Measurements from ENCODE around the gene OTULIN. TPM values are rescaled to one million over a fixed set of nuclear protein-coding genes. Genes with fewer than 3 reads are reported as not detected.

OTULIN gene
- total and polyA plus RNA-seq, 2 of the 4 experiments (the other 2 are of a cell fraction) = 6.9 to 19.5 TPM

DNA sequence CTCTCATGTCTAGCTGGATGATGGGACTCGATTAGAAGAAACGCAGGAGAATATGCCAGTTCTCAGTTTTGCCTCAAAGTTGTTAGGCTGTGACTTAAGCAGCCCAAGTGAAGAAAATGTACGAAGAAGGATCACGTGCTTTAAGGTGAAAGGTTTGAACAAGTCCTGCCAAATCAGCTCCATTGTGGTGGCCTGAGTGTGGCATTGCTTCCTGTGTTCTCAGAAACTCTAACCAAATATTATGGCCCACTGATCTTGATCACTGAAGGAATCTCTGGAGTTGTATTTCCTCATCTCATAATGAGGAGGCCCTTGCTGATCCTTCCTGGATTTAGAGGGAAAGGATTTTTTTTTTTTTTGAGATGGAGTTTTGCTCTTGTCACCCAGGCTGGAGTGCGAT is 44.0 kb downstream of the OTULIN start:
- no peak overlapping the region for H2AFZ ChIP-seq (replicated peaks; ENCODE audit: low read length, poor library complexity)
- H4K5ac ChIP-seq (ENCODE audit: low read depth, low read length) = no peak overlapping the region
- H3K9ac ChIP-seq (ENCODE audit: low read depth, low read length) = no peak overlapping the region
- H3K9me3 ChIP-seq (ENCODE audit: control insufficient read depth, insufficient read depth, low read length) = no peaks in the 10 kb centered on the region
- H3K27me3 ChIP-seq (ENCODE audit: control insufficient read depth, insufficient read depth, low read length) = no peaks in the 10 kb centered on the region
- intact Hi-C loops (cut with micrococcal nuclease) (no loop called here), in situ Hi-C loops (cut with MboI; ENCODE audit: low sequenced_read_pairs) (loop anchor here (25.0 kb wide), 1 partner anchor 804 kb away; the partner anchor contains the start of gene FBXL7), dilution Hi-C loops (cut with HindIII; ENCODE audit: low sequenced_read_pairs, unreplicated experiment) (no loop called here)
- DNase-seq (no peak), ATAC-seq (ENCODE audit: low read depth) (no peak)
- H4K8ac ChIP-seq (ENCODE audit: low read depth in 2 of 2, low read length in 2 of 2) = no peak overlapping the region
- no peak overlapping the region for H3K27ac ChIP-seq (ENCODE audit: insufficient read depth, low read length)
- no peak overlapping the region; the same call in 1 of the 2 replicates for H4K91ac ChIP-seq (ENCODE audit: insufficient read depth, low read depth, low read length)
- no peak overlapping the region for H3K4me3 ChIP-seq (ENCODE audit: insufficient read depth, low read depth, low read length)
- no peaks in the 10 kb centered on the region for H4K20me1 ChIP-seq (ENCODE audit: insufficient read depth, low read length)
- no peak overlapping the region for H2AK5ac ChIP-seq (ENCODE audit: low read depth, low read length)
- CTCF ChIA-PET = interaction anchor here (1.2 kb wide), 1 partner anchor 19 kb away, joined by 5 read pairs; no protein-coding TSS in a partner anchor
- 94% methylated on average over 3 of the region's 5 CpGs; no CpG with 5 or more reads in 1 of the 2 experiments for WGBS, 2 experiments (ENCODE audit: extremely low coverage in 2 of 2, insufficient read length in 1 of 2)
- no TSS peak for BruUV-seq (replicated peaks)
- H3K4ac ChIP-seq (ENCODE audit: low read depth, low read length) = no peak overlapping the region
- no peak overlapping the region for H3K4me2 ChIP-seq (ENCODE audit: low read depth, low read length)
- H3K14ac ChIP-seq (replicated peaks; ENCODE audit: low read depth, low read length) = no peak overlapping the region
- peaks cover 18% of the 10 kb centered on the region for H3K9me1 ChIP-seq (ENCODE audit: insufficient read depth, low read length)
- H3K56ac ChIP-seq (ENCODE audit: extremely low read depth, insufficient read depth, low read length) = no peak overlapping the region
- no peak overlapping the region for H2BK5ac ChIP-seq (ENCODE audit: low read depth, low read length, poor library complexity, severe bottlenecking)
- peaks cover 7% of the 10 kb centered on the region for H3K4me1 ChIP-seq (ENCODE audit: control insufficient read depth, insufficient read depth, low read length)
- no peak overlapping the region for H2AK9ac ChIP-seq (replicated peaks; ENCODE audit: low read depth, low read length, poor library complexity)
- H3K18ac ChIP-seq (ENCODE audit: low read depth, low read length) = no peak overlapping the region
- 0 out of 2 replicates have a peak overlapping the region, but pooled peaks have one; percentile 33 for H3K23ac ChIP-seq (ENCODE audit: low read depth, low read length)
- POLR2A ChIA-PET (ENCODE audit: unreplicated experiment) = no interaction called here
- peaks cover 48% of the 10 kb centered on the region for H3K36me3 ChIP-seq (ENCODE audit: control insufficient read depth, insufficient read depth, low read length)
- H2BK20ac ChIP-seq (ENCODE audit: low read depth, low read length) = no peak overlapping the region
- TF ChIP-seq, protein P1, sequence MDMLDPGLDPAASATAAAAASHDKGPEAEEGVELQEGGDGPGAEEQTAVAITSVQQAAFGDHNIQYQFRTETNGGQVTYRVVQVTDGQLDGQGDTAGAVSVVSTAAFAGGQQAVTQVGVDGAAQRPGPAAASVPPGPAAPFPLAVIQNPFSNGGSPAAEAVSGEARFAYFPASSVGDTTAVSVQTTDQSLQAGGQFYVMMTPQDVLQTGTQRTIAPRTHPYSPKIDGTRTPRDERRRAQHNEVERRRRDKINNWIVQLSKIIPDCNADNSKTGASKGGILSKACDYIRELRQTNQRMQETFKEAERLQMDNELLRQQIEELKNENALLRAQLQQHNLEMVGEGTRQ (IDR thresholded peaks at IDR 0.05; ENCODE audit: low read depth, low read length) = no peak
- no peak for TF ChIP-seq MAZ (IDR thresholded peaks at IDR 0.05; ENCODE audit: borderline replicate concordance, low read depth, low read length)
- TF ChIP-seq, protein P2, sequence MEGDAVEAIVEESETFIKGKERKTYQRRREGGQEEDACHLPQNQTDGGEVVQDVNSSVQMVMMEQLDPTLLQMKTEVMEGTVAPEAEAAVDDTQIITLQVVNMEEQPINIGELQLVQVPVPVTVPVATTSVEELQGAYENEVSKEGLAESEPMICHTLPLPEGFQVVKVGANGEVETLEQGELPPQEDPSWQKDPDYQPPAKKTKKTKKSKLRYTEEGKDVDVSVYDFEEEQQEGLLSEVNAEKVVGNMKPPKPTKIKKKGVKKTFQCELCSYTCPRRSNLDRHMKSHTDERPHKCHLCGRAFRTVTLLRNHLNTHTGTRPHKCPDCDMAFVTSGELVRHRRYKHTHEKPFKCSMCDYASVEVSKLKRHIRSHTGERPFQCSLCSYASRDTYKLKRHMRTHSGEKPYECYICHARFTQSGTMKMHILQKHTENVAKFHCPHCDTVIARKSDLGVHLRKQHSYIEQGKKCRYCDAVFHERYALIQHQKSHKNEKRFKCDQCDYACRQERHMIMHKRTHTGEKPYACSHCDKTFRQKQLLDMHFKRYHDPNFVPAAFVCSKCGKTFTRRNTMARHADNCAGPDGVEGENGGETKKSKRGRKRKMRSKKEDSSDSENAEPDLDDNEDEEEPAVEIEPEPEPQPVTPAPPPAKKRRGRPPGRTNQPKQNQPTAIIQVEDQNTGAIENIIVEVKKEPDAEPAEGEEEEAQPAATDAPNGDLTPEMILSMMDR (conservative IDR thresholded peaks at IDR 0.05; ENCODE audit: low read depth, low read length) = no peak
- no peak for TF ChIP-seq RCOR1 (IDR thresholded peaks at IDR 0.05; ENCODE audit: insufficient replicate concordance, low read length)
- no peak for TF ChIP-seq POLR2A (IDR thresholded peaks at IDR 0.05; ENCODE audit: low read depth, low read length)
- TF ChIP-seq NFE2L2 (IDR thresholded peaks at IDR 0.05; ENCODE audit: low read depth, low read length) = no peak
- no peak for TF ChIP-seq SMC3 (IDR thresholded peaks at IDR 0.05; ENCODE audit: low read depth, low read length)
- no peak for TF ChIP-seq CHD1 (IDR thresholded peaks at IDR 0.05; ENCODE audit: low read depth, low read length)
- no peak for TF ChIP-seq BHLHE40 (IDR thresholded peaks at IDR 0.05; ENCODE audit: low read depth, low read length)
- TF ChIP-seq RAD21 (IDR thresholded peaks at IDR 0.05; ENCODE audit: low read length) = no peak
- no peak for TF ChIP-seq MAFK (IDR thresholded peaks at IDR 0.05; ENCODE audit: low read depth, low read length)
- TF ChIP-seq RFX5 (IDR thresholded peaks at IDR 0.05; ENCODE audit: low read depth, low read length) = no peak
- no peak for TF ChIP-seq FOS (IDR thresholded peaks at IDR 0.05; ENCODE audit: low read depth, low read length)
- H2BK15ac ChIP-seq (ENCODE audit: low read depth, low read length) = no peak overlapping the region
- no peak overlapping the region for H2BK120ac ChIP-seq (ENCODE audit: low read depth, low read length)
- peaks cover 15 to 53% of the 10 kb centered on the region in 2 experiments for H3K79me1 ChIP-seq (ENCODE audit: low read depth in 1 of 2, low read length in 2 of 2)

Measured in IMR-90 (cell line).